Stimulated activated CD8-positive, alpha-beta memory T cell treated with anti-CD3 and anti-CD28 coated beads, Interleukin-15, amount 100 ng/mL, for 1 hour (primary cell): ENCODE measurements around the gene RAB26.

ENCODE experiments used
- DNase-seq: peaks from one replicate; pipeline ENCODE4 v3.0.0-alpha.2; 2020; ENCODE audit warnings: low read depth

Gene RAB26

DNA sequence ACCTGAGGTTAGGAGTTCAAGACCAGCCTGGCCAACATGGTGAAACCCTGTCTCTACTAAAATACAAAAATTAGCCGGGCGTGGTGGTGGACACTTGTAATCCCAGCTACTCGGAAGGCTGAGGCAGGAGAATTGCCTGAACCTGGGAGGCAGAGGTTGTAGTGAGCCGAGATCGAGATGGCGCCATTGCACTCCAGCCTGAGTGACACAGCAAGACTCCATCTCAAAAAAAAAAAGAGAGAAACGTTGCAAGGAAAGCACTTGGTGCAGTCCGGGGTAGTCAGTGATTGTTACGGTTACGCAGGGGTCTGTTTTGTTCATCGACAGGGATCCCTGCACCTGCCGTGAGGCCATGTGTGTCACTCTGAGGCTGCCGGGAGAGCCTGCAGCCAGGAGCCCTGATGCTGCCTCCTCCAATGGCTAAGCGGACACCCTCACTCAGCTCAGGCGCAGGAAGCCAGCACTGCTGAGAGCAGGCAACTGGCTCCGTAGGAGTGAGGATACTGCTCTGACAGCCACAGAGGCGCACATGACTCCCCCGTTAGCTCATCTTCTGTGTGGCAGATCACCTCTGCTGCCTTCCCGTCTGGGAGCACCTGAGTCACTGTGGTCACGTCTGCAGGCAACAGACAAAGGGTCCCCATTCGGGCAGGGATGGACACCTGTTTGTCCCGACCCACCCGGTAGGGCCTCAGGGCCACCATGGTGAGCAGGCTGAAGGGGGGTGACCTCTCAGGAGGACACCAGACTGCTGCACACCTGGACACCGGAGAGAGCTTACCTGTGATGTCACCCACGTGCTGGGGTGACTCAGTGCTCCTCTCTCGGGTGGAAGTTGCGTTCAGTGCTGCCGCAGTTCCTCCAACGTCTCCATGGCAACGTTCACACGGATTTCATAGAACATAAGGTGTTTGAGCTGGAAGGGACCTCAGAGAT, 5.2 kb upstream of the RAB26 start:
- DNase-seq, result no peak

DNA sequence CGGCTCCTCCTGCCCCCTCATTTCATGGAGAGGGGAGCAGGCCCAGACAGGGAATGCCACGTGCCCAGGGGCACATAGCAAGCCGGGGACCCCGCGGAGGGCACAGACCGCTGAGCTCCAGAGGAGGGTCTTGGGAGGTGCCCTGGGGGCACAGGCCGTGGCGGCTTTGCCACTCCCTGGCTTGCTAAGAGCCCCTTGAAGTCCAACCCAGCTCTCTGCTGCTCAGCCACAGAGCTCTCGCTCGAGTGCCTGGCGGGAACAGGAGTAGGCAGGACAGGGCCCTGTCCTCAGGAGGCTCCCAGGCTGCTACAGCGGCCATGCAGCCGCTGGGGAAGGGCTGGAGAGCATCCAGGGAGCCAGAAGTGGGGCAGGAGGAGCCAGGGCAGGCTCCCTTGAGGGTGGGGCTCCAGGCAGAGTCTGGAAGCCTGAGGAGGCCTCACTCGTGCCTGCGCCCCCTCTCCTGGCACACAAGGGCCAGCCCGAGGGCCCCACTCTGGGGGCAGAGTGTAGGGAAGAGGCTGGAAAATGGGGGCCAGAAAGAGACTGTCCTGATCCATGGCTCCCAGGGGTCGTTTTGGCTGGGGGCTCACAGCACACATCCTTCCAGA, 4.4 kb upstream of the RAB26 start:
- no peak for DNase-seq

- DNase-seq, result no peak
Measured at GRCh38 chr16:2145843-2146242, 2.6 kb upstream of the RAB26 start.

GRCh38 chr16:2147378-2147777, 1.0 kb upstream of the RAB26 start:
- no peak for DNase-seq

DNA sequence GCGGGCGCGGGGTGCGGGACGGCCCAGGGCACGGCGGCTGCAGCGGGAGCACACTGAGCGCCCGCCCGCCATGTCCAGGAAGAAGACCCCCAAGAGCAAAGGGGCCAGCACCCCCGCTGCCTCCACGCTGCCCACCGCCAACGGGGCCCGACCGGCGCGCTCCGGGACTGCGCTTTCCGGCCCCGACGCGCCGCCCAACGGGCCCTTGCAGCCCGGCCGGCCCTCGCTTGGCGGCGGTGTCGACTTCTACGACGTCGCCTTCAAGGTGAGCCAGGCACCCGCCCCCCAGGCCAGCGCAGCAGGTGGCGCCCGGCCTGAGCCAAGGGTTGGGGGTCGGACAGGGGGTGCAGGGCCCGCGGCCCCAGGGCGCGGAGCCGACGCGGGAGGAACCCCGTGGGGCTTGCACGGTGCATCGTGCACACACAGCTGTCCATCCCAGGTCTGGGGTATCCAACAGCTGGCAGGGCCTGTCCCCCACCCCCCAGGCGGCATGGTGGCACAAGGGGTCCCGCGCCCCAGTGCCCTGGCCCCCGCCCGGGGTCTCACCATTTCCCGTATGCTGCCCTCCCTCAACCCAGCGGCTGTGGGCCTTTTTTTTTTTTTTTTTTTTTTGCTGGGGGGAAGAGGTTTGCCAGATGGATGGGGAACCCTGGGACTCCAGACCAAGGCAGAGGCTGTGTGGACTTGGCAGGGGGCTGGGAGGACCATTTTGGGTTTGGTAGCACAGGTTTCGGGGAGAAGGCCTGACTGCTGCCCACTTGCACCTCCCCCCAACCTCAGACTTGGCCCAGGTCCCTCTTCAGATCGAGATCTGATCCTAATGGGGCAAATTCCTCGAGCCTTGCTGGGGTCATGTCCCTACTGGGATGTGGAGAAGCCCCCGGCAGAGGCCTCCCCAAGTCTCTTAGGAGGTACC, 547 bp downstream of the RAB26 start:
- no peak for DNase-seq

- no peak for DNase-seq
Measured at GRCh38 chr16:2149630-2150417, 1.4 kb downstream of the RAB26 start.

- DNase-seq, result no peak
Measured at GRCh38 chr16:2150418-2151187, 2.2 kb downstream of the RAB26 start.

GRCh38 chr16:2151188-2152091, 3.0 kb downstream of the RAB26 start:
- no peak for DNase-seq

DNA sequence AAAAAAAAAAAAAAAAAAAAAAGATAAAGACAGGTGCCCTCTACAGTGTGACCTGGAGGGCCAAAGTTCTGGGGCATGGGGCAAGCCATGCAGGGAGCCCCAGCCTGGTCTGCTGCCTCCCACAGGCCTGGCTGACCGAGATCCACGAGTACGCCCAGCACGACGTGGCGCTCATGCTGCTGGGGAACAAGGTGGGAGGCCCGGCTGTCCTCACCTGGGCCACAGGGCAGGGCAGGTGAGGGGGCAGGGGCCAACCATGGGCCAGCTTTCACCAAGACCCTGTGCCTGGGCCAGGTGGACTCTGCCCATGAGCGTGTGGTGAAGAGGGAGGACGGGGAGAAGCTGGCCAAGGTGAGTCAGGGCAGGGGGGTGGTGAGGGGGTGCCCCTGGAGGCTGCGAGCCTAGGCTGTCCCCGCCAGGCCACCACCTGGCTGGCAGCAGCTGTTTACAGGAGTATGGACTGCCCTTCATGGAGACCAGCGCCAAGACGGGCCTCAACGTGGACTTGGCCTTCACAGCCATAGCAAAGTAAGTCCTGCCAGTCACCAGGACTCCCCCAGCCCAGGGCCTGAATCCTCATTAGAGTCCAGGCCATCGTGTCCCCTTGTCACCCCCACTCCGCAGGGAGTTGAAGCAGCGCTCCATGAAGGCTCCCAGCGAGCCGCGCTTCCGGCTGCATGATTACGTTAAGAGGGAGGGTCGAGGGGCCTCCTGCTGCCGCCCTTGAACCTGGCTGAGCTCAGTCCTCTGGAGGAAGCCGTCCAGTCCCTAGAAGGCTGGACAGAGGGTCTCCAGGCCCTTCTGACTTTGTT, 4.5 kb downstream of the RAB26 start:
- no peak for DNase-seq

GRCh38 chr16:2154533-2155090, 6.2 kb downstream of the RAB26 start:
- no peak for DNase-seq

GRCh38 chr16:2155091-2155950, 6.9 kb downstream of the RAB26 start, which contains the start of gene TRAF7:
TRAF7 (plus strand) TSS chr16:2155782; CDS start chr16:2163921, 8,139 bp downstream.
- peak; percentile 91 for DNase-seq

DNA sequence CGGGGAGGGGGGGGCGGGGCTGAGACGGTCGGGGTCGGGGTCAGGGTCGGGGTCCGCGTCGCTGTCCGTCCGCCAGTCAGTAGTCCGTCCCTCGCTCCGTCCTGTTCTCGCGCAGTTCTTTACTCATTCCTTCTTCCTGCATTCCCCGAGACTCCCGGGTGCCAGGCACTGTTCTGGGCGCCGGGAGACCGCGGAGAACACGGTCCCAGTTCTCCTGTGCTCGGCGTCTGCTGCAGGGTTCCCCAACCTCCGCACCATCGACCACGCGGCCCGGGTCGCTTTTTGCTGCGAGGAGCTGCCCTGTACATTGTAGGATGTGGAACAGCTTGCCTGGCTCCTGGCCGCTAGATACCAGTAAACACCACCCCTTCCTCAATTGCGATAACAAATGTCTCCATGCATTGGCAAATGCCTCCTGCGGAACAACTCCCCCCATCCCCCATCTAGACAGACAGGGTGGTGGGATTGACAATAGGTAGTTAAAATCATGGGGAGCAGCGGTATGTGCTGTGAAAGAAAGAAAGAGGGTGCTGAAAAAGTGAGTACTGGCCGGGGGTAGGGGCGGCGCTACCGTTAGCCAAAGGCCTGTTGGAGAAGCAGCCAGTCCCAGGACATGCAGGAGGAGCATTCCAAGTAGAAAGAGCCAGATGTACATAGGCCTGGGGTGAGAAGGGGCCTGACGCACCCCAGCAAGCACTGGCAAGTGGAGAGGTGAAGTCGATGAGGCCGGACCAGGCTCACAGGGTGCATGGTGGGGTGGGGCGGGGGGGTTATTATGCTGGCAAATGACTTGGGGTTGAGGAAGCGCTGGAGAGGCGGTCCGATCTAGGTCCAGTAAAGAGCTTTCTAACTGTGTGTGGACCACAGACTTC, 7.8 kb downstream of the RAB26 start:
- DNase-seq, result no peak

DNA sequence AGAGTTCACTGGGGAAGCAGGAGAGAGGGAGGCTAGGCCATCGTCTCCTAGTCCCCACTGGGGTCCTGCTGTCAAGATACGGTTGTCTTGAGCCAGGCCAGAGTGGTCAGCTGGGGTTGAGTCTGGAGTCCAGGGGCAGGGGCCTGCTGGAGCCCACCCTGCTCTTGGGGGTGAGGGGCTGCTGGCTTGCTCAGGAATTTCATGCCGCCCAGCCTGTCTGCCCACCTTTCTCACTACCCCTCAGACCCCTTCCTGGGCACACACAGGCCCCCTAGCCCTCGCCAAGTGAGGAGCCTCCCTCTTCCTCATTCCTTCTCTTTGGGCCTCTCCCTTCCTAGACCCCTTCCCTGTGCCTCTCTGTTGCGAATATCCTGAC, 8.4 kb downstream of the RAB26 start:
- DNase-seq, result no peak

GRCh38 chr16:2157480-2158261, 9.2 kb downstream of the RAB26 start:
- no peak for DNase-seq

DNA sequence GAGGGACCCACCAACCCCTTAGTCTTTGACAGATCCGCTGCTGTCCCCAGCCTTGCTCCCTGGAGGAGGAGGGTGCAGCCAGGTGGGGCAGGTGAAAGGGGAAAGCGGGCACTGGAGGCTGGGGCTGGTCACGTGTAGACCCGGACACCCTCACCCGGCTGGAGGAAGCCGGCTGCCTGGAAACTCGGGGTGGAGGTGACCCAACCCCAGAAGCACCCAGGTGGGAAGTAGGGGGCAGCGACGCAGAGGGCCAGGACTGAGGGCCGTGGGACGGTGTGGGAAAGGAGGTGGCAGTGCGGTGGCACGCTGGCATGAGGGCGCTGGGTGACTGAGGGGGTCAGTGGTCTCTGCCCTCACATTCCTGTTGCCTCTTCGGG, 9.8 kb downstream of the RAB26 start:
- DNase-seq, result no peak
